Gastroesophageal sphincter (tissue), 3 donors: ENCODE results near the gene ZSCAN5B.

Source experiments
- CTCF ChIP-seq, 4 experiments: fragments of 200-600 bp in 2 of 4; fragments of 450-650 bp in 2 of 4; sonication (generic) in 1 of 4; IDR thresholded peaks; one replicate each; pipeline ENCODE4 v1.5.1; 2017 to 2019; ENCODE audit warnings: antibody characterized with exemption in 4 of 4, mild to moderate bottlenecking in 2 of 4, moderate library complexity in 2 of 4
- POLR2A ChIP-seq, 2 donors: fragments of 450-650 bp; IDR thresholded peaks; one replicate each; pipeline ENCODE4 v1.6.1; 2017; ENCODE audit warnings: antibody characterized with exemption in 2 of 2, mild to moderate bottlenecking in 2 of 2, moderate library complexity in 1 of 2
- POLR2AphosphoS5 ChIP-seq: sonication (generic); formaldehyde crosslinking; IDR thresholded peaks from one replicate; pipeline ENCODE4 v1.6.1; 2017; ENCODE audit warnings: antibody characterized with exemption

GRCh38 chr19:56147307-56147706 is 50.3 kb downstream of the ZSCAN5B start:
- TF ChIP-seq POLR2AphosphoS5, result no peak
- TF ChIP-seq CTCF (IDR thresholded peaks at IDR 0.05), result no peak
- no peak for TF ChIP-seq POLR2A (IDR thresholded peaks at IDR 0.05)
